LNCaP clone FGC (cell line): ENCODE data around the gene DDX20.

ENCODE experiments used
- DNase-seq: peaks from one replicate; pipeline ENCODE4 v3.0.0-alpha.2; 2011; ENCODE audit warnings: low read depth
- H3K4me3 ChIP-seq: 2 replicates; pipeline ENCODE4 v1.5.1; 2011; ENCODE audit warnings: mild to moderate bottlenecking, low read depth, low read length, control low read depth
- CTCF ChIP-seq: IDR thresholded peaks from 2 replicates; pipeline ENCODE4 v1.5.1; 2012; ENCODE audit warnings: mild to moderate bottlenecking; ENCODE audit not compliant: control insufficient read depth, insufficient read depth; ENCODE audit errors: extremely low read depth

Gene DDX20

DNA sequence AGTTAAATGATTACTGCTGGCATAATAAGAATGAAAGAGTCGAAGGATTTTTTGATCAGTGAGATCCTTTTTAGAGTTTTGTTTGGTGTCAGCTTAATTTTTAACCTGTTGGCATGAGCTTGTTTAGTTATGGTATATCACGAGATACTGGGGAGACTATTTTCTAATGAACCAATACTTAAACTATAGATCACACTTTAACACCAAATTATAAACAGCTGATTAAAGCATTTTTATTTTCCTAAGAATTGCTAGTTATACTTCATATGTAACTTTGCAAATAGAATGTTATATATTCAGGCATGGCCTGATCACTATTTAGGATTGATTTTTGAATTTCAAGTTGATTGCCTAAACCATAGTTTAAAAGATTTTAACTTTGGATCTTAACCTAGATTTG lies 6.0 kb downstream of the DDX20 start:
- TF ChIP-seq CTCF = no peak
- H3K4me3 ChIP-seq = no peak overlapping the region
- DNase-seq = no peak

- DNase-seq = no peak
- H3K4me3 ChIP-seq = no peak overlapping the region
- no peak for TF ChIP-seq CTCF
Observed at GRCh38 chr1:111762332-111762731, 6.6 kb downstream of the DDX20 start.

GRCh38 chr1:111768023-111768422 lies 12.3 kb downstream of the DDX20 start:
- no peak for TF ChIP-seq CTCF
- peak; percentile 30 for DNase-seq
- no peak overlapping the region for H3K4me3 ChIP-seq

DNA sequence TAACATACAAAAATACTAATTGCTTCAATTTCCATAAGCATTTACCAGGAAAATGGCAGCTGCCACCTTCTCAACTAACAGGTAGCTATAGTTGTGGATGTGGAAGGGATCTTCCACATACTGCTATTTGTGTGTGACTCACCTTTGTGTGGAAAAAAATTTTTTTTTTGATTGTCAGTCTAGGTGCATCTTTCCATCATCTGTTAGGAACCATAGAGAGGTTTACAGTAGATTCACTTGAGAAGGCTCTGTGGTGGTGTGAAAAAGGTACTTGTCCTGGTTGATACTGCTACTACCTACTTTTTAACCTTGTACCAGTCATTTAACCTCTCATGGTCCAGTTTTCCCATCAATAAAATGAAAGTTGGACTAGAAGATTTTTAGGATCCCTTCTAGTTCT lies 12.9 kb downstream of the DDX20 start:
- no peak overlapping the region for H3K4me3 ChIP-seq
- no peak for DNase-seq
- TF ChIP-seq CTCF = no peak

DNA sequence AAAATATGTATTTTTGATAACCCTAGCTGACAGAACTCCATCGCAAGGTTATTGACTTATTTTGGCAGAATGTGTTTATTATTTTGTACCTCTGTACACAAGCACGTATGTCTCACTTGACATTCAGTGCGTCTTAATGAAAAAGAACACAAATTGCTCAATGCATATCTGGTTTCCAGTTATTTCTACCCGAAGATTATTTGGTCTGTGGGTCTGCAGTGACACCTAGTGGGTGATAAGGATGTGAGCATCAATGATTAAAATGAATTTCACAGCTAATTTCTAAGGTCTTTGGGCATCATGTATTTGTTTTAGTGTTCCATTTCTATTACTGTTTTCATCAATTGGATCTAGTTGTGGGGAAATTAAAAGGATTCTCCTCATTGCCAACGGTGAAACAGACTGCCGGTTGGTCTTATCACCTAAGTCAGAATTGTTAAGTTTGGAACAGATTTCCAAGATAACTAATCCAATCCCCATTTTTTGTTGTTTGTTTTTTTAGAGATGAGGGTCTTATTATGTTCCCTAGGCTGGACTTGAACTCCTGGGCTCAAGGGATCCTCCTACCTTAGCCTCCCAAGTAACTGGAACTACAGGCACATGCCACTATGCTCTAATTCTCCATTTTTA lies 13.9 kb downstream of the DDX20 start:
- TF ChIP-seq CTCF = peak; percentile 88
- peak; percentile 37 for DNase-seq
- no peak overlapping the region for H3K4me3 ChIP-seq

DNA sequence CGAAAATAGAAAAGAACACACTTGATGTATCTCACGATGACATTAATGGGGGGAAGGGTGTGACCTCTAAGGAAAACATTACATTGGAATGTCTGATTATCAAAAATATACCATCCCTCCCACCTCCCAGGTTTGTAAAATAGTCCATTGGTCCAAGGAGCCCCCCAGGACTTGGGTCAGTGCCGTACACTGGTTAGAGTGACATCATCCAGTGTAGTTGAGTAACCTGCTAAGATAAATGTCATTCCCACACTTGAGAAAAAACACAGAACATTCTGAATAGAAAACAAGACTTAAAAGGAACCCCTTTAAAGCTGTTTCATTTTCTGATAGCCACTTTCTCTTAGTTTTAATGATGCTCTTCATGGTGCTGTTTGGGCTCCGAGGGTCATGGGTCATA lies 15.2 kb downstream of the DDX20 start:
- no peak for TF ChIP-seq CTCF
- DNase-seq = no peak
- no peak overlapping the region for H3K4me3 ChIP-seq

GRCh38 chr1:111775966-111776365 lies 20.3 kb downstream of the DDX20 start:
- TF ChIP-seq CTCF = no peak
- no peak for DNase-seq
- H3K4me3 ChIP-seq = no peak overlapping the region
